SK-N-SH treated with all-trans-retinoic acid at 6 μM for 48 hours (cell line): ENCODE measurements around the gene CYLD.

ENCODE experiments used
- POU6F1 ChIP-seq: fragments of 250-450 bp; sonication (Bioruptor Pico); IDR thresholded peaks from 2 replicates; pipeline ENCODE4 v1.8.0; 2021; ENCODE audit warnings: low read depth, mild to moderate bottlenecking, moderate library complexity, borderline replicate concordance
- TSHZ2 ChIP-seq: fragments of 250-450 bp; sonication (Bioruptor Pico); IDR thresholded peaks from 2 replicates; pipeline ENCODE4 v1.5.0; 2020; ENCODE audit warnings: mild to moderate bottlenecking, moderate library complexity

- TF ChIP-seq POU6F1 (CRISPR knock-in tag) (no peak), TSHZ2 (CRISPR knock-in tag) (no peak)
Observed at GRCh38 chr16:50781043-50781442, 39.2 kb downstream of the CYLD start.
